Ishikawa (cell line): ENCODE measurements around the gene DRGX.

Experiments used
- CEBPB ChIP-seq: IDR thresholded peaks from 2 replicates; pipeline ENCODE4 v1.6.1; 2012
- CREB1 ChIP-seq: IDR thresholded peaks from 2 replicates; pipeline ENCODE4 v1.6.1; 2012; ENCODE audit warnings: low read depth
- EGR1 ChIP-seq: IDR thresholded peaks from 2 replicates; pipeline ENCODE4 v1.6.1; 2012
- EP300 ChIP-seq: IDR thresholded peaks from 2 replicates; pipeline ENCODE4 v1.6.1; 2012; ENCODE audit warnings: borderline replicate concordance
- FOXM1 ChIP-seq: IDR thresholded peaks from 2 replicates; pipeline ENCODE4 v1.6.1; 2012; ENCODE audit warnings: low read depth, borderline replicate concordance
- MAX ChIP-seq: IDR thresholded peaks from 2 replicates; pipeline ENCODE4 v1.6.1; 2012
- NFIC ChIP-seq: IDR thresholded peaks from 2 replicates; pipeline ENCODE4 v1.6.1; 2012
- RAD21 ChIP-seq: IDR thresholded peaks from 2 replicates; pipeline ENCODE4 v1.6.1; 2012; ENCODE audit warnings: low read depth
- REST ChIP-seq: IDR thresholded peaks from 2 replicates; pipeline ENCODE4 v1.6.1; 2012; ENCODE audit warnings: low read depth, mild to moderate bottlenecking
- TAF1 ChIP-seq: IDR thresholded peaks from 2 replicates; pipeline ENCODE4 v1.6.1; 2012; ENCODE audit warnings: low read depth, mild to moderate bottlenecking
- TCF12 ChIP-seq: IDR thresholded peaks from 2 replicates; pipeline ENCODE4 v1.6.1; 2012; ENCODE audit warnings: low read depth
- TEAD4 ChIP-seq: IDR thresholded peaks from 2 replicates; pipeline ENCODE4 v1.6.1; 2012
- USF1 ChIP-seq: IDR thresholded peaks from 2 replicates; pipeline ENCODE4 v1.6.1; 2012
- YY1 ChIP-seq: IDR thresholded peaks from 2 replicates; pipeline ENCODE4 v1.6.1; 2012; ENCODE audit warnings: low read depth
- ZBTB7A ChIP-seq: IDR thresholded peaks from 2 replicates; pipeline ENCODE4 v1.6.1; 2012; ENCODE audit warnings: low read depth

DRGX gene

GRCh38 chr10:49369216-49370162, 26.4 kb downstream of the DRGX start:
- TF ChIP-seq EP300 (no peak), CREB1 (no peak), RAD21 (no peak), FOXM1 (no peak), MAX (no peak), TEAD4 (no peak), USF1 (no peak), CEBPB (no peak), TAF1 (no peak), NFIC (no peak), ZBTB7A (no peak), YY1 (no peak), TCF12 (no peak), EGR1 (no peak), REST (no peak)

GRCh38 chr10:49368256-49368655, 27.6 kb downstream of the DRGX start:
- TF ChIP-seq TCF12 (no peak), USF1 (no peak), FOXM1 (no peak), TAF1 (no peak), EGR1 (no peak), CREB1 (no peak), NFIC (no peak), MAX (no peak), YY1 (no peak), EP300 (no peak), RAD21 (no peak), CEBPB (no peak), REST (no peak)

GRCh38 chr10:49367600-49367999, 28.3 kb downstream of the DRGX start:
- no peak for TF ChIP-seq RAD21
- peak; percentile 87 for TF ChIP-seq REST

GRCh38 chr10:49366460-49366859, 29.4 kb downstream of the DRGX start:
- TF ChIP-seq TEAD4 (no peak), USF1 (no peak), ZBTB7A (no peak), FOXM1 (no peak), CREB1 (no peak), CEBPB (no peak), EGR1 (no peak), YY1 (no peak), EP300 (no peak)
